ENCODE measurements around the gene USP6. TPM values are rescaled to one million over a fixed set of nuclear protein-coding genes. Genes with fewer than 3 reads are reported as not detected.
"Not testable (repeated sequence)": the region's sequence is repeated elsewhere in the genome, so short reads cannot be mapped to it uniquely, and the experiment has no call there.

The USP6 gene
- total RNA-seq, 2 experiments from 2014 or later: 0.08 to 0.10 TPM

- H3K36me3 Mint-ChIP-seq (ENCODE audit: low read depth); H3K9me3 Mint-ChIP-seq; H3K4me3 Mint-ChIP-seq; H3K4me1 Mint-ChIP-seq; H3K27ac Mint-ChIP-seq; POLR2A ChIA-PET; CTCF ChIA-PET; DNase-seq: not testable (repeated sequence)
- H3K27me3 Mint-ChIP-seq: peaks cover 38% of the 10 kb centered on the region
These were observed 8.4 kb downstream of the USP6 start for GRCh38 chr17:5124125-5124760.

- H3K27me3 Mint-ChIP-seq: peaks cover 38% of the 10 kb centered on the region
- H3K36me3 Mint-ChIP-seq (ENCODE audit: low read depth); POLR2A ChIA-PET; H3K27ac Mint-ChIP-seq; DNase-seq; H3K9me3 Mint-ChIP-seq; CTCF ChIA-PET; H3K4me1 Mint-ChIP-seq; H3K4me3 Mint-ChIP-seq: not testable (repeated sequence)
These were observed 9.1 kb downstream of the USP6 start for GRCh38 chr17:5124896-5125295.

- no peak for DNase-seq
- CTCF ChIA-PET: no interaction called here
- no peaks in the 10 kb centered on the region for H3K36me3 Mint-ChIP-seq (ENCODE audit: low read depth)
- H3K4me3 Mint-ChIP-seq: no peak overlapping the region
- no peaks in the 10 kb centered on the region for H3K9me3 Mint-ChIP-seq
- H3K27ac Mint-ChIP-seq: no peak overlapping the region
- H3K4me1 Mint-ChIP-seq: no peaks in the 10 kb centered on the region
- POLR2A ChIA-PET: no interaction called here
- H3K27me3 Mint-ChIP-seq: peaks cover 24% of the 10 kb centered on the region
These were observed 11.1 kb downstream of the USP6 start for GRCh38 chr17:5126719-5127488.

GRCh38 chr17:5127910-5128309 lies 12.1 kb downstream of the USP6 start:
- Mint-ChIP-seq H3K36me3 (ENCODE audit: low read depth) (no peaks in the 10 kb centered on the region), H3K27ac (no peak overlapping the region), H3K9me3 (no peaks in the 10 kb centered on the region), H3K4me1 (no peaks in the 10 kb centered on the region), H3K27me3 (peaks cover 18% of the 10 kb centered on the region), H3K4me3 (no peak overlapping the region)
- POLR2A ChIA-PET: no interaction called here
- DNase-seq: no peak
- CTCF ChIA-PET: no interaction called here

- CTCF ChIA-PET; H3K4me1 Mint-ChIP-seq; POLR2A ChIA-PET; DNase-seq; H3K36me3 Mint-ChIP-seq (ENCODE audit: low read depth); H3K4me3 Mint-ChIP-seq; H3K27ac Mint-ChIP-seq; H3K9me3 Mint-ChIP-seq: not testable (repeated sequence)
- peaks cover 18% of the 10 kb centered on the region for H3K27me3 Mint-ChIP-seq
These were observed 12.6 kb downstream of the USP6 start for GRCh38 chr17:5128387-5128786.

GRCh38 chr17:5128905-5129535 lies 13.2 kb downstream of the USP6 start:
- Mint-ChIP-seq H3K27ac (no peak overlapping the region), H3K27me3 (peaks cover 12% of the 10 kb centered on the region), H3K9me3 (no peaks in the 10 kb centered on the region), H3K4me1 (no peaks in the 10 kb centered on the region), H3K36me3 (ENCODE audit: low read depth) (no peaks in the 10 kb centered on the region), H3K4me3 (no peak overlapping the region)
- POLR2A ChIA-PET: no interaction called here
- CTCF ChIA-PET: no interaction called here
- DNase-seq: no peak

- POLR2A ChIA-PET; H3K9me3 Mint-ChIP-seq; H3K36me3 Mint-ChIP-seq (ENCODE audit: low read depth); H3K27ac Mint-ChIP-seq; H3K4me1 Mint-ChIP-seq; CTCF ChIA-PET; H3K27me3 Mint-ChIP-seq; DNase-seq; H3K4me3 Mint-ChIP-seq: not testable (repeated sequence)
These were observed 13.9 kb downstream of the USP6 start for GRCh38 chr17:5129770-5130169.

- H3K4me1 Mint-ChIP-seq, POLR2A ChIA-PET, CTCF ChIA-PET: not testable (repeated sequence)
These were observed 14.4 kb downstream of the USP6 start for GRCh38 chr17:5130261-5130660.

GRCh38 chr17:5130687-5131086 lies 14.9 kb downstream of the USP6 start:
- CTCF ChIA-PET: not testable (repeated sequence)

More at GRCh38 chr17:5130261-5130660, 14.4 kb downstream of the USP6 start:
- H3K27ac Mint-ChIP-seq; DNase-seq; H3K9me3 Mint-ChIP-seq; H3K27me3 Mint-ChIP-seq; H3K4me3 Mint-ChIP-seq; H3K36me3 Mint-ChIP-seq (ENCODE audit: low read depth): not testable (repeated sequence)

GRCh38 chr17:5131146-5131715 lies 15.4 kb downstream of the USP6 start:
- H3K36me3 Mint-ChIP-seq (ENCODE audit: low read depth): no peaks in the 10 kb centered on the region
- H3K27ac Mint-ChIP-seq: no peak overlapping the region
- H3K9me3 Mint-ChIP-seq: no peaks in the 10 kb centered on the region
- no peak overlapping the region for H3K4me3 Mint-ChIP-seq
- peaks cover 3% of the 10 kb centered on the region for H3K27me3 Mint-ChIP-seq
- peak; percentile 6 for DNase-seq
- POLR2A ChIA-PET: no interaction called here
- H3K4me1 Mint-ChIP-seq: no peaks in the 10 kb centered on the region
- CTCF ChIA-PET: no interaction called here

More at GRCh38 chr17:5130687-5131086, 14.9 kb downstream of the USP6 start:
- POLR2A ChIA-PET; H3K36me3 Mint-ChIP-seq (ENCODE audit: low read depth); H3K27ac Mint-ChIP-seq; DNase-seq; H3K9me3 Mint-ChIP-seq; H3K4me3 Mint-ChIP-seq; H3K27me3 Mint-ChIP-seq; H3K4me1 Mint-ChIP-seq: not testable (repeated sequence)

GRCh38 chr17:5131799-5132502 lies 16.1 kb downstream of the USP6 start:
- POLR2A ChIA-PET; H3K9me3 Mint-ChIP-seq; CTCF ChIA-PET; H3K27me3 Mint-ChIP-seq; H3K4me1 Mint-ChIP-seq; H3K27ac Mint-ChIP-seq; H3K4me3 Mint-ChIP-seq; H3K36me3 Mint-ChIP-seq (ENCODE audit: low read depth): not testable (repeated sequence)
- peak; percentile 12 for DNase-seq

- H3K9me3 Mint-ChIP-seq; CTCF ChIA-PET; H3K4me1 Mint-ChIP-seq; H3K36me3 Mint-ChIP-seq (ENCODE audit: low read depth); H3K27ac Mint-ChIP-seq; POLR2A ChIA-PET; H3K27me3 Mint-ChIP-seq; H3K4me3 Mint-ChIP-seq: not testable (repeated sequence)
- peak; percentile 14 for DNase-seq
These were observed 16.8 kb downstream of the USP6 start for GRCh38 chr17:5132503-5133225.

GRCh38 chr17:5133311-5133710 lies 17.5 kb downstream of the USP6 start:
- Mint-ChIP-seq H3K36me3 (ENCODE audit: low read depth) (no peaks in the 10 kb centered on the region), H3K4me3 (no peak overlapping the region), H3K27me3 (peaks cover 3% of the 10 kb centered on the region), H3K27ac (no peak overlapping the region), H3K9me3 (no peaks in the 10 kb centered on the region), H3K4me1 (no peaks in the 10 kb centered on the region)
- DNase-seq: no peak
- ChIA-PET CTCF (interaction anchor here (0.6 kb wide), 1 partner anchor 81 kb away, joined by 3 read pairs; no protein-coding TSS in a partner anchor), POLR2A (no interaction called here)

Measured in activated CD4-positive, alpha-beta memory T cell treated with anti-CD3 and anti-CD28 coated beads, Interleukin-2, amount 10 ng/mL, durations not matched to agents 7 days and 5 days (primary cell).